GM04503 (cell line): ENCODE results near the gene CBFA2T2.
"Not testable (repeated sequence)": the region's sequence is repeated elsewhere in the genome, so short reads cannot be mapped to it uniquely, and the experiment has no call there.

Experiments used
- DNase-seq: peaks from one replicate; pipeline ENCODE4 v3.0.0-alpha.2; 2012; ENCODE audit warnings: low read depth

The CBFA2T2 gene

DNA sequence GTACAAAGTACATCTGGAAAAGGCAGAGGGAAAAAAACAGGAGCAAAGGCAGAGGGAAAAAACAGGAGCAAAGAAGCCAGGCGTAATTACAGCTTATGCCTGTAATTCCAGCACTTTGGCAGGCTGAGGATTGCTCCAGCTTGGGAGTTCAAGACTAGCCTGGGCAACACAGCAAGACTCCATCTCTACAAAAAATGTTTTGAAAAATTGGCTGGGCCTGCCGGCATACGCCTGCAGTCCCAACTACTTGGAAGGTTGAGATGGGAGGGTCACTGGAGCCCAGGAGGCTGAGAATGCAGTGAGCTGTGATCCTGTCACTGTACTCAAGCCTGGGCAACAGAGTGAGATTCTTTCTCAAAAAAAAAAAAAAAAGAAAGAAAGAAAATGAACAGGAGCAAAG, 19.0 kb upstream of the CBFA2T2 start:
- DNase-seq = no peak

DNA sequence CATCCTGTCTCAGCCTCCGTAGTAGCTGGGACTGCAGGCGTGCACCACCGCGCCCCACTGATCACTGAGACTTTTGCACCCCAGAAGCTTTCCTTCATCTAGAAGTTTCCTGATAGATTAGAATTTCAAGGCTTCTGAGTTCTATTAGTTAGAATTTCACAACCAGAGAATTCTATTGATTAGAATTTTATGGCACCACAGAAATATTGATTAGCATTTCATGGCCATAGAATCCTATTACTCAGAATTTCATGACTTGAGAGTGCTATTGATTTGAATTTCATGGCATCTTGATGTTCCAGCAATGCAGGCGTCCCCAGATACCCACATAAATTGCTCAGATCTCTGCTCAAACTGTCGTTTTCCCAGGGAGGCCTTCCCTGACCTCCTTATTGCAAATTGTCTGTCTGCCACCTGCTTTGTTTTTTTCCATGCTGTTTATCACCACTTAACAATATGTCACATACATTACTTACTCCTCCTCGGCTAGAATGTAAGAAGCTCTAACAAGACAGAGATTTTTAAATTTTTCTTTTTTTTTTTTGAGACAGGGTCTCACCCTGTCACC, 16.9 kb upstream of the CBFA2T2 start:
- no peak for DNase-seq

DNA sequence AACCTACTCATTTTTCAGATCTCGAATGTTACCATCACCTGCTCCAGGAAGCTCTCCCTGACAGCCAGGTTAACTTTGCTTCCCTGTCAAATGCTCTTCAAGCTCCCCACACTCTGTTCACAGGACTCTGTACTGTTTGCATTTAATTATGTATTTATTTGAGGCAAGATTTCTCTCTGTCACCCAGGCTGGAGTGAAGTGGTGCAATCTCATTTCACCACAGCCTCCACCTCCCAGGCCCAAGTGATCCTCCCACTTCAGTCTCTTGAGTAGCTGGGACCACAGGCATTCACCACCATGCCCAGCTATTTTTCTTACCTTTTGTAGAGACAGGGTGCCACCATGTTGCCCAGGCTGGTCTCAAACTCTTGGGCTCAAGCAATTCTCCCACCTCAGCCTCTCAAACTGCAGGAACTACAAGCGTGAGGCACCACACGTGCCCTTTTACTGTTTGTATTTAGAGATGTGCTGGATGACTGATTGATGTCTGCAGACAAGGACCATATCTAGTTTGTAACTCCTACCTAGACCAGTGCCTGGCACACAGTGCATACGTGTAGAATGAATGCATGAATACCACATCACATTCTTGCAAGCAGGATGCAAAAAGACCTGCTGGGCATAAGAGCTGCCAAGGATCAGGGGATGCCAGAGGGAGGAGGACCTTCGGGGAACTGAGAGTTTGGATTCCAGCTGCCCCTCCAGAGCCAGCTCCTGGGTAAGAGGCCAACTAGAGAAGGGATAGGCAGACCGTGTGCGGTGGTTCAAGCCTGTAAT, 15.6 kb upstream of the CBFA2T2 start:
- DNase-seq = no peak

DNA sequence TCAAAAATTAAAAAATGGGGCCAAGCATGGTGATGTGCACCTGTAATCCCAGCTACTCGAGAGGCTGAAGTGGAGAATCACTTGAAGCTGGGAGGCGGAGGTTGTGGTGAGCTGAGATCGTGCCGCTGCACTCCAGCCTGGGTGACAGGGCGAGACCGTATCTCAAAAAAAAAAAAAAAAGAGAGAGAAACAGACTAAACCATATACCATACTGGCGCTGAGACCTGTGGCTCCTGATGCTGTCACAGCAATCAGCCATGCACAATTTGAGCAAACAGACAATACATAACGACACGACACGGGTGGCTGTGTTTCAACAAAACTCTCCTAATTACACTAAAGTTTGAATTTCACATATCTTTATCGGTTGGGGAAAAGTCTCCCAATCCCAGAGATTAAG, 14.9 kb upstream of the CBFA2T2 start:
- no peak for DNase-seq

DNA sequence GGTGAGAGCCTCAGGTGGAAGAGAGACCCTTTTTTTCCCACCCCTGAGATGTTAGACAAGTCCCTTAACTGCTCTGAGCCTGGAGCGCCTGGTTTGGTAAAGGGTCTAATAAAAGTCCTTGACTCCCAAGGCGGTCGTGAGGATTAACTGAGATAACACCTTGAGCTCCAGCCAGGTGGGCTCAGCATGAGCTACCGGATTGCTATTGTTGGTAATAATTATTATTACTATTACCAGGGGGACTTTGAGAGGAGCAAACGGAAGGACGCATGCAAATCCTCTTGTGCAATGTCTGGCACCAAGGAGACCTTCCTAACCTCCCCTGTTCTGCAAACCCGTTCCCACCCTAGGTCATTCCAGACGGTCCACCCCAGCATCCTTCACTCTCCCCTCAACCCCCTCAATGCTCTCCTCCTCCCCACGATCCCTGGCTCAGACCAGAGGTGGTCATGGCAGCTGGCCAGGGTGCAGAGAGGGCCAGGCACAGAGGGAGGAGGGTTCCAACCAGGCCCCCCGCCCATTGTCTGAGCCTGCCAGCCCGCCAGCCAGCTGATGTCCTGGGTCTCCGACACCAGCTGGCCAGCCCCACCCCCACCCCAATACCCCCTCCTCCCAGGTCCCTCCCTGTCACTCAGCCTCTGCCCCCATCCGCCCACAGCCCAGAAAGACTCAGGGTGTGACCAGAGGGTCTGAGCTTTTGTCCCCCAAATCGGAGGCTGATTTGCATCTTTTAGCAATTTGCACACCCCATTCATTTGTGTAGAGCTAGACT, 14.3 kb upstream of the CBFA2T2 start:
- DNase-seq = no peak

DNA sequence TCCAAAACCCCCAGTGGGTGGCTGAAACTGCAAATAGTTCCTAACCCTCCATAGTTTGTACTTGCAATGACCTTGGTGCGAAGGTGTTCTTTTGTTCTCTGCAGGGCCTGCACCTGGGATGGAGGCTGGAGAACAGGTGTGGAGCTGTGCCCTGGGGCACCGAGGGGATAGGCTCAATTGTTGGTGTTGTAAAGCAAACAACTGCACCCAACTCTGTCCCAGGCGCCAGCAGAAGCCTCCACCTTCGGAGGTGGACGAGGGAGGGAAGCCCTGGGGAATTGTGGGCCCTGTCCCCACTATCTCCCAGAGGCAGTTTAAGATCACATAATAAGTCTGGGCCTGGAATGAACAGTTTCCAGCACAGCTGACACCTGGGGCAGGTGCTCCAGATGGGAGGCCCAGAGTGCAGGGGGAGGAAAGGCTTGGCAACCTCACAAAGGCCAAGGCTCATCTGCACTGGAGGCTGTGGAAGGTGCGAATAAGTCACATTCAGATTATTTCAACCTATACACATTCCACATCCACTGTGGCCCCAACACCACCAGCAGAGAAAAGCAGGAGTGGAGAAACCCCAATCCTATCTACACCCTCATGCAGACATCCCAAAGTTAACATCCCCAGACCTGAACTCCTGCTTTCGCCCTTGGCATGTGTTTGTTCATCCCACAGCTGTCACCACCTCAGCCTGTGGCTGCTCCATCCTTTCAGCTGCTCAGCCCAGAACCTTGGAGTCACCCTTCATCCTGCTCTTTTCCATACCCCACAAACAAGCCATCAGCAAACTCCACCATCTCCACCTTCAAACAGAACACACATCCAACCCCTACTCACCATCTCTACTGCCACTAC, 12.3 kb upstream of the CBFA2T2 start:
- no peak for DNase-seq

DNA sequence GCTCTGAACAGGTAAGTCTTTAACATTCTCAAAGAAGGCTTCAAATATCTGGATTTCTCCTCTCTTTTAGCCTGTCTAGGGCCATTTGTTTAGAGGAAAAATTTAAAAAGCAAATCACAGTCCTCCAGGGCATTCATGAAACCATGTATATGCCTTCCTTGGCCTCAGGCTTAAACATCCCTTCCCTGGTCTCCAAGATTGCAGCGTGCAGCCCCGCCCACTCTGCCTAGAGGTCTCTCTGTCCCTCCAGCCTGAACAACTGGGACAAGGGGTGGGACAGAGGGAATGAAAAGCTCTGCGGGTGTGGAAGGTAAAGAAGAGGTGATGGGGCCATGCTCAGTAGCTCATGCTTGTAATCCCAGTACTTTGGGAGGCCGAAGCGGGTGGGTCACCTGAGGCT, 9.8 kb upstream of the CBFA2T2 start:
- DNase-seq = no peak

DNA sequence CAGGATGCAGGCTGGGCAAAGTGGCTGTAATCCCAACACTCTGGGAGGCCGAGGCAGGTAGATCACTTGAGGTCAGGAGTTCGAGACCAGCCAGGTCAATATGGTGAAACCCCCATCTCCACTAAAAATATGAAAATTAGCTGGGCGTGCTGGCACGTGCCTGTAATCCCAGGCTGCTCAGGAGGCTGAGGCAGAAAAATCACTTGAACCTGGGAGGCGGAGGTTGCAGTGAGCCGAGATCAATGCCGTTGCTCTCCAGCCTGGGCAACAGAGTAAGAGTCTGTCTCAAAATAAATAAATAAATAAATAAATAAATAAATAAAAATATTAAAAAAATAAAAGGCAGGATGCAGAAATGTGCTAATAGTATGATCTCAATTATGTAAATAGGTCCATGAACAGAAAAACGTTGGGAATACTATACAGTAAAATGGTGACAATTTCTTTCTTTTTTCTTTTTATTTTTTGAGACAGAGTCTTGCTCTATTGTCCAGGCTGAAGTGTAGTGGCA, 8.4 kb upstream of the CBFA2T2 start:
- no peak for DNase-seq

DNA sequence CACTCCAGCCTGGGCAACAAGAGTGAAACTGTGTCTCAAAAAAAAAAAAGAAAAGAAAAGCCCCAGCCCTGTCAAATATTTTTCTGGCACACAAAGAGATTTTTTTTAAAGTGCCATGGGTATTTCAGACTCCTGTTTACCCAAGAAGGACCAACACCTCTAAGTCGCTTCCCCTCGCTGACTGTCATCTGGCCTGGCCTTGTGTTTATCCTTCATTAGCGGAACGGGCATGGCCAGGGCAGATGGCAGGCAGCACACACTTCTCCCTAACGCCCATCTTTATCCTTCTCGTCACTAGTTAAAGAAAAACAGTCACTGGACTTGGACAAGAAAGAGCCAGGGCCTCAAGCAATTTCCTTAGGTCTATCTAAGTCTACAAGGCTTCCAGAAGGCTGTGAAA, 7.3 kb upstream of the CBFA2T2 start:
- DNase-seq = no peak

DNA sequence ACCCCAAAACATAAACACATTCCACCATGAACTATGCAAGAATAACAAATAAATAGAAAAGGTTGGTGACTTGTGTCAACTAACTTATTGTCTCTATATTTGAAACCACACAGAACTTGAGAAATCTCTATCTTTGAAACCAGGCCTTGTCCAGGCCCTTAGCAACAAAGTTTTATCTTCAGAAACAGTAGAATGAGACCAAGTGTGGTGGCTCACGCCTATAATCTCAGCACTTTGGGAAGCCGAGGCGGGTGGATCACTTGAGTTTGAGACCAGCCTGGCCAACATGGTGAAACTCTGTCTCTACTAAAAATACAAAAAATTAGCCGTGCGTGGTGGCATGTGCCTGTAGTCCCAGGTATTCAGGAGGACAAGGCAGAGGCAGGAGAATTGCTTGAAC, 6.7 kb upstream of the CBFA2T2 start:
- DNase-seq = not testable (repeated sequence)

DNA sequence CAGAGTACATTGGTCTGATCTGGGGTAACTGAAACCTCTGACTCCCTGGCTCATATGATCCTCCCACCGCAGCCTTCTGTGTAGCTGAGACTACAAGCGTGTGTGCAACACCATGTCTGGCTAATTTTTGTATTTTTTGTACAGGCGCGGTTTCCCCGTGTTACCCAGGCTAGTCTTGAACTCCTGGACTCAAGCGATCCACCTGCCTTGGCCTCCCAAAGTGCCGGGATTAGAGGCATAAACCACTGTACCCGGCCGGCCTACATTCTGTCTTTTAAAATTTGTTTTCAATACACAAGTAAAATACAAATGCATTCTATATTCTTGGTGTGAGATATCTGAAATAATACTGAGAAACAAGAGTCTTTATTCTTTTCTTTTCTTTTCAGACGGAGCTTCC, 1.7 kb upstream of the CBFA2T2 start:
- no peak for DNase-seq

DNA sequence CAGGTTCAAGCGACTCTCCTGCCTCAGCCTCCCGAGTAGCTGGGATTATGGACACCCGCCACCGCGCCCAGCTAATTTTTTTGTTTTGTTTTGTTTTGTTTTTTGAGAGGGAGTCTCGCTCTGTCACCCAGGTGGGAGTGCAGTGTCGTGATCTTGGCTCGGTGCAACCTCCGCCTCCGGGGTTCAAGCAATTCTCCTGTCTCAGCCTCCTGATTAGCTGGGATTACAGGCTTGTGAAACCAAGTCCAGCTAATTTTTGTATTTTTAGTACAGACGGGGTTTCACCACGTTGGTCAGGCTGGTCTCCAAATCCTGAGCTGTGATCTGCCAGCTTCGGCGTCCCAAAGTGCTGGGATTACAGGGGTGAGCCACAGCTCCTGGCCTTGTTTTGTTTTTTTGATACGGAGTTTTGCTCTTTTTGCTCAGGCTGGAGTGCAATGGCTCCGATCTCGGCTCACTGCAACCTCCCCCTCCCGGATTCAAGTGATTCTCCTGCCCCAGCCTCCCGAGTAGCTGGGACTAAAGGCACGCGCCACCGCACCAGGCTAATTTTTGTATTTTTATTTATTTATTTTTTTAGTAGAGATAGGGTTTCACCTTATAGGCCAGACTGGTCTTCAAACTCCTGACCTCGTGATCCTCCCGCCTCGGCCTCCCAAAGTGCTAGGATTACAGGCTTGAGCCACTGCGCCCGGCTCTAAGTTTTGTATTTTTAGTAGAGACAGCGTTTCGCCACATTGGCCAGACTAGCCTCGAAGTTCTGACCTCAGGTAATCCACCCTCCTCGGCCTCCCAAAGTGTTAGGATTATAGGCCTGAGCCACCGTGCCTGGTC, 1.0 kb upstream of the CBFA2T2 start:
- DNase-seq = not testable (repeated sequence)

DNA sequence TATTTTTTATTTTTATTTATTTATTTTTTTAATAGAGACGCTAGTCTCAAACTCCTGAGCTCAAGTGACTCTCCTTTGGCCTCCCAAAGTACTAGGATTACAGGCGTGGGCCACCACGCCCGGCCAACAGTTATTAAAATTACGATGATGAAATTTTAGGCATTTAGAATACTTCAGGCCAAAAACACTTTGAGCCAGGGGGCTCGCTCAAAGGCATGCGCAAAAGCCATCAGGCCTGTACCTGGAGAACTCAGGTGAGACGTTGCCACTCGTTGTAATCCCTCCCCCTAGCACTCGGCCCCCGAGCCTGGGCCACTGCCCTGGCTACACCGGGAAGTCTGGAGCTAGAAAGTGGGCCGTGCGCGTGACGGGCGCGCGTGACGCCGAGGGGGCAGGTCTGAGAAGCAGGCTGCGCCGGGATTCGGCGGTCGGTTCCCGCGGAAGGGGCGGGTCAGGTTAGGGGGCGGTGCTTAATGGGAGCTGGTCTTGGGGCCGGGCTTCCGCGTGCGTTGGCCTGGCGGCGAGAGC, 337 bp upstream of the CBFA2T2 start:
- DNase-seq = peak; percentile 74

DNA sequence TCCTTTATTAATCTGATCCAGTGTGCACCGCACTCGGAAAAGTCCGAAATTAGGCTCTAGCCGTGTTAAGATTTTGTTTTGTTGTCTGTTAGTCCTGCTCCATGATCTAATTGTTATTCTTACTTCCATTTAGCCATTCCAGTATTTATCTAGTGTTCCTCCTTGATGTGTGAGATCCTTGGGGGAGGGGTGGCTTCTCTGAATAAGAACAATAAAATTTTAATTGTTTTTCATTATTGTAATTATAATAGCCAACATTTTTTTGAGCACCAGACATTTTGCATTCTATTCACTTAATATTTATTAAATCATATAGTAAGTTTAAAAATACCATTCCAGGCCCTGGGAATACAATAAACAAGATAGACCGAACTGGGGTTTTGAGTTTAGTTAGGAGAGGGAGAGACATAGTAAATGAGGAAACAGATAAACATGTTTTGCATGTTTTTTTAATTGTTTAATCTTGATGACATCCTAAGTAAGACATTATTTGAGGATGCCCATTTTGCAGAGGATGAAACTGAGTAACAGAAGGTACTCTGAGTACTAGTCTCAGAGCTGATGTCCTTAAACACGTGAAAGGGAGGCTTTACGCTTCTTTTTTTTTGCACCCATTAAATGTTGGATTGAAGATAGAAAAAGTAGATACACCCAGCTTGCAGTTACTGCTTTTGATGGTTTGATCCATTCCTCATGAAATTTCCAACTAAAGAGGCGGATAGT, 1.2 kb downstream of the CBFA2T2 start:
- no peak for DNase-seq

DNA sequence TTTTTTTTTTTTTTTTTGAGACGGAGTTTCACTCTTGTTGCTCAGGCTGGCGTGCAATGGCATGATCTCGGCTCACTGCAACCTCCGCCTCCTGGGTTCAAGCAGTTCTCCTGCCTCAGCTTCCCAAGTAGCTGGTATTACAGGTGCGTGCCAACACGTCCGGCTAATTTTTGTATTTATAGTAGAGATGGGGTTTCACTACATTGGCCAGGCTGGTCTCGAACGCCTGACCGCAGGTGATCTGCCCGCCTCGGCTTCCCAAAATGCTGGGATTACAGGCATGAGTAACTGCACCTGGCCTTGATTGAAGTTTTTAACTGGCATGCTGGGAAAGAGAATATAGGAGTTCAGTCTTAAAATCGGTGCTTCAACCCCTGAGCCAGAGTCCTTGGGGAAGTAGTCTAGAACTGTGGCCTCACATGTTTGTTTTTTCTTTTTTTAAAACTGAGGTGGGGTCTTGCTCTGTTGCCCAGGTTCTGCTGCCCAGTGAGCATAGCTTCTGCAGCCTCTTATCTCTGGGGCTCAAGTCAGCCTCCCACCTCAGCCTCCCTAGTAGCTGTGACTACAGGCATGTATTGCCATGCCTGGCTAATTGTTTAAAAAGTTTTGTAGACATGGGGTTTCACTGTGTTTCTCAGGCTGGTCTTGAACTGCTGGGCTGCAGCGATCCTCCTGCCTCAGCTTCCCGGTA, 3.3 kb downstream of the CBFA2T2 start:
- DNase-seq = no peak

DNA sequence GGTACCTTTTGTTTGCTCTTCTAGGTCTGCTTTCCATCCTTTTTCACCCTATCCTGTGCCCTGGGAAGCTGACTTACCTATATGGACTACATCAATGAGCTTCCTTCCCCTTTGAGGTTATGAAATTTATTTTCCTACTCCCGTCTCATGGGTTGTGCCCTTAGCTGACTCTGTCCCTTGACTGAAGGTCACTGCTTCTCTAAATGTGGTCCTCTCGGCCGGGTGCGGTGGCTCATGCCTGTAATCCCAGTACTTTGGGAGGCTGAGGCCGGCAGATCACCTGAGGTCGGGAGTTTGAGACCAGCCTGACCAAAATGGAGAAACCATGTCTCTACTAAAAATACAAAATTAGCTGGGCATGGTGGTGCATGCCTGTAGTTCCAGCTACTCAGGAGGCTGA, 6.9 kb downstream of the CBFA2T2 start:
- DNase-seq = not testable (repeated sequence)

DNA sequence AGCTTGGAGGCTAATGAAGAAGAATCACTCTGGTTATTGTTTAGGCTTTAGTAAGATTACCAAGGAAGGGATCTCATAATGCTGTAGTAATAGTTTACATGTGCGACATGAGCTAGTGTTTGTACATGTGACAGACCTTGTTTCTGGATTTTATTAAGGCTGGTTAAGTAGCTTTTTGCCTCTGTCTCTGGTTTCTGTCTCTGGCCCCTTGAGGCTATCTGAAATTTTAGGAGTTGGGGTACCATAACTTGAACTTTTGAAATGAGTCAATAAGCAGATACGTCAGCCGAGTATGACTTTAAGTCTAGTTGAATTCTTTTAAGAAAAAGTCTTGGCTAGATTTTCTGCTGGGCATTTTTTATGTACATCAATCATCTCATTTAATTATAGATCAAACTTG, 9.5 kb downstream of the CBFA2T2 start:
- DNase-seq = no peak

DNA sequence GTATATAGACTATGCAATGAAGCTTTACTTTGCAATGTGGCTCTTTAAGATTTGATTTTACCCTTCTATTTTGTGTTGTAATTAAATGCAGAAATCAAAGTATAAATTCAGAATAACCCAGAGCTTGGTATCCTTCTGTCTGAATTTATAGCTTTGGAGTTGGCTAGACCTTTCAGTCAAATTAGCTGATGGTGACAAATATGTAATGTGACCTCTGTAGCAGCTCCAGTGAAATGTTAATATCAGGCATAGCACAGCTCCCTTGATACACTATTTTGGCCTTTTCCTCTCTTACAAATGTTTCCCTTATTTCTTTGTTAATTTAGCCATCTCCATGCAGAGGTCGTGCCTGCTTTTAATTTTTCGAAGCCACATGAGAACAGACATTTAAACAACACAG, 11.1 kb downstream of the CBFA2T2 start:
- no peak for DNase-seq

DNA sequence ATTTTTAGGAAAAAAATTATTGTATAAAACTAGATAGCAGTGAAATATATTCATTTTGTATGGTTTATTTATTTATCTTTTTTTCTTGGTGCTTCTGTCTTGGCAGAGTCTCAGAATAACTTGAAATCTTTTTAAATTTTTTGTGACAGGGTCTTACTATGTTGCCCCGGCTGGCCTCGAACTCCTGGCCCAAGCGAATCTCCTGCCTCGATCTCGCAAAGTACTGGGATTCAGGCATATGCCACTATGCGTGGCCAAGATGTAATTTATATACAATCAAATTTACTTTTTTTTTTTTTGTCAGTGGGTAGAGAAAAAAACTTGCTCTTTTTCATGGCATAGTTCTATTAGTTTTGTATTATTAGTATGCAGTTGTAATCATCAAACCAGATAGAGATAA, 13.7 kb downstream of the CBFA2T2 start:
- no peak for DNase-seq

DNA sequence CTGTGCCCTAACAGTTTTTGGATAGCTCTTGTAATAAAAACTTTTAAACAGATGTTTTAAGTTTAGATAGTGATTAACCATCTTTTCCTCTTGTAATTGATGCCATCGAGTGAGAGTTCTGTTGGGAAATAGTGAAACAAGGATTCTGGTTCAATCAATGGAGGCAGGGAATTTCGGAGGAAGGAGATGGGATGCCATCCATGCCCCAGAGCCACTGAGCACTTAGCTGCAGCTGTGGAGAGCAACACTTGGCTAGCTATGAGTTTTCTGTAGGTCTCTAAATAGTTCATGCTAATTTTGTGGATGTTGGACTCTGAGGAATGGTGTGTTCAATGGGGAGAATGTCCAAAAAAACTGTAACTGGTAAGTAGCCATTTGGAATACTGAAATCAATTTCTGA, 16.7 kb downstream of the CBFA2T2 start:
- no peak for DNase-seq
